HG03565 (cell line): ENCODE measurements around the gene ZNF35.
"Not testable (repeated sequence)": the region's sequence is repeated elsewhere in the genome, so short reads cannot be mapped to it uniquely, and the experiment has no call there.

Experiments used
- ATAC-seq: cut with Tn5 transposase; IDR thresholded peaks from one replicate; pipeline ENCODE4 v1.9.1; 2021; ENCODE audit warnings: mild to moderate bottlenecking, moderate library complexity; ENCODE audit not compliant: unreplicated experiment

ZNF35 gene

GRCh38 chr3:44648564-44649229, at the start of gene ZNF35:
Gene ZNF35 (plus strand): TSS chr3:44648732. CDS start chr3:44651068, 2,336 bp downstream.
- ATAC-seq = peak; percentile 87

- ATAC-seq = no peak
Observed at GRCh38 chr3:44601749-44602148, 46.8 kb upstream of the ZNF35 start.

DNA sequence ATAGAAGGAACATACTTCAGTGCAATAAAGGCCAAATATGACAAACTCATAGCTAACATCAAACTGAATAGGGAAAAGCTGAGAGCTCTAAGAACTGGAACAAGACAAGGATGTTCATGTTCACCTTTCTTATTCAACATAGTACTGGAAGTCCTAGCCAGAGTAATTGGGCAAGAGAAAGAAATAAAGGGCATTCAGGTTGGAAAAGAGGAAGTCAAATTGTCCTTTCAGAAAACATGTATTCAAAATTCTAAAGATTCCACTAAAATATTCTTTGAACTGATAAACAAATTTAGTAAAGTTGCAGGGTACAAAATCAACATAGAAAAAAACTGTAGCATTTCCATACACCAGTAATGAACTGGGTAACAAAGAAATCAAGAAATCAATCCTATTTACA, 35.9 kb upstream of the ZNF35 start:
- no peak for ATAC-seq

- ATAC-seq = peak; percentile 76
Observed at GRCh38 chr3:44624749-44625480, 23.6 kb upstream of the ZNF35 start, which contains the start of gene ZNF197. Gene ZNF197 (plus strand): TSS chr3:44625036. CDS start chr3:44629155, 4,119 bp downstream.

GRCh38 chr3:44628716-44629115, 19.8 kb upstream of the ZNF35 start:
- no peak for ATAC-seq

GRCh38 chr3:44632193-44632592, 16.3 kb upstream of the ZNF35 start:
- ATAC-seq = no peak

DNA sequence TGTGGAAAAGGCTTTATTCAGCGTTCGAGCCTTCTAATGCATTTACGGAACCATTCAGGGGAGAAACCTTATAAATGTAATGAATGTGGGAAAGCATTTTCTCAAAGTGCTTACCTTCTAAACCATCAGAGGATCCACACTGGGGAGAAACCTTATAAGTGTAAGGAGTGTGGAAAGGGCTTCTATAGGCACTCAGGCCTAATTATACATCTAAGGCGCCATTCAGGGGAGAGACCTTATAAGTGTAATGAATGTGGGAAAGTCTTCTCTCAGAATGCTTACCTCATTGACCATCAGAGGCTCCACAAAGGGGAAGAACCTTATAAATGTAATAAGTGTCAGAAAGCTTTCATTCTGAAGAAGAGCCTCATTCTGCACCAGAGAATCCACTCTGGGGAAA, 6.2 kb upstream of the ZNF35 start:
- no peak for ATAC-seq

DNA sequence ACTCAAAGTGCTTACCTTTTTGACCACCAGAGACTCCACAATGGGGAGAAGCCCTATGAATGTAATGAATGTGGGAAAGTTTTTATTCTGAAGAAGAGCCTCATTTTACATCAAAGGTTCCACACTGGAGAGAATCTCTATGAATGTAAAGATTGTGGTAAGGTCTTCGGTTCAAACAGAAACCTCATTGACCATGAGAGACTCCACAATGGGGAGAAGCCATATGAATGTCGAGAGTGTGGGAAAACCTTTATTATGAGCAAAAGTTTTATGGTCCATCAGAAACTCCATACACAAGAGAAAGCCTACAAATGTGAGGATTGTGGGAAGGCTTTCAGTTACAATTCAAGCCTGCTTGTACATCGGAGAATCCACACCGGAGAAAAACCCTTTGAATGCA, 5.5 kb upstream of the ZNF35 start:
- no peak for ATAC-seq

DNA sequence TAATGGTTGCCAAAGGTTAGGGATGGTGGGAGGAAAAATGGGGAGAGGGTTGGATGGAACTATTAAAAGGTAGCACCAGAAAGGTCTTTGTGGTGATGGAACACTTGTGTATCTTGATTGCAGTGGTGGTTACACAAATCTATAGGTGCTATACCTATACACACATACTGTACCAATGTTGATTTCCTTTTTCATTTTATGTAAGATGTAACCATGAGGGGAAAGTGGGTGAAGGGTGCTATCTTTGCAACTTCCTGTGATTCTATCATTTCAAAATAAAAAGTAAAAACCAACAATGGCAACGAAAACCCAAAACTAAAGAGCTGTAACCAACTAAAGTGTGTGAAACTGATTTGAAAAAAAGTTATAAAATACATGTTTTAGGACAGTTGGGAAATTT, 761 bp upstream of the ZNF35 start:
- ATAC-seq = no peak

DNA sequence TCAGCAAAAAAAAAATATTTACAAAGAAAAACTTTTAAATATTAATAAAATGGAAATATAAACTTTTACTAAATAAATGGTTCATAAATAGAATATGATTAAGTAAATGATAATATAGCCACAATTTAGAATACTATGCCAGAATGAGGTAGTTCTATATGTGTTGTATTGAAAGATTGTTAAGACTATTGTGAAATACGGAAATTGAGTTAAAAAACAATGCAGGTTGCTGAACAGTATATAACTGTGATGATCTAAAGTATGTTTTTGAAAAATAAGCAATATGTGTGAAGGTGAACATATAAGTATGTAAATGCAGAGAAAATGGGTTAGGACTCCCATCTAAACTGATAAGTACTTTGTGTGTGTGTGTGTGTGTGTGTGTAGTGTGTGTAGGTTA, 1.2 kb downstream of the ZNF35 start:
- ATAC-seq = no peak

- ATAC-seq = no peak
Observed at GRCh38 chr3:44654039-44654438, 5.5 kb downstream of the ZNF35 start.

DNA sequence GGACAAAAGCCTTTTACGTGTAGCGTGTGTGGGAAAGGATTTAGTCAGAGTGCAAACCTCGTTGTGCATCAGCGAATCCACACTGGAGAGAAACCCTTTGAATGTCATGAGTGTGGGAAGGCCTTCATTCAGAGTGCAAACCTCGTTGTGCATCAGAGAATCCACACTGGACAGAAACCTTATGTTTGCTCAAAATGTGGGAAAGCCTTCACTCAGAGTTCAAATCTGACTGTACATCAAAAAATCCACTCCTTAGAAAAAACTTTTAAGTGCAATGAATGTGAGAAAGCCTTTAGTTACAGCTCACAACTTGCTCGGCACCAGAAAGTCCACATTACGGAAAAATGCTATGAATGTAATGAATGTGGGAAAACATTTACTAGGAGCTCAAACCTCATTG, 10.5 kb downstream of the ZNF35 start:
- no peak for ATAC-seq

DNA sequence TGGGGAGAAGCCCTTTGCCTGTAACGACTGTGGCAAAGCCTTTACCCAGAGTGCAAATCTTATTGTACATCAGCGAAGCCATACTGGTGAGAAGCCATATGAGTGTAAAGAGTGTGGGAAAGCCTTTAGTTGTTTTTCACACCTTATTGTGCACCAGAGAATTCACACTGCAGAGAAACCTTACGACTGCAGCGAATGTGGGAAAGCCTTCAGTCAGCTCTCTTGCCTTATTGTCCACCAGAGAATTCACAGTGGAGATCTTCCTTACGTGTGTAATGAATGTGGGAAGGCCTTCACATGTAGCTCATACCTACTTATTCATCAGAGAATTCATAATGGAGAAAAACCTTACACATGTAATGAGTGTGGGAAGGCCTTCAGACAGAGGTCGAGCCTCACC, 10.9 kb downstream of the ZNF35 start:
- no peak for ATAC-seq

- no peak for ATAC-seq
Observed at GRCh38 chr3:44661189-44661588, 12.7 kb downstream of the ZNF35 start.

DNA sequence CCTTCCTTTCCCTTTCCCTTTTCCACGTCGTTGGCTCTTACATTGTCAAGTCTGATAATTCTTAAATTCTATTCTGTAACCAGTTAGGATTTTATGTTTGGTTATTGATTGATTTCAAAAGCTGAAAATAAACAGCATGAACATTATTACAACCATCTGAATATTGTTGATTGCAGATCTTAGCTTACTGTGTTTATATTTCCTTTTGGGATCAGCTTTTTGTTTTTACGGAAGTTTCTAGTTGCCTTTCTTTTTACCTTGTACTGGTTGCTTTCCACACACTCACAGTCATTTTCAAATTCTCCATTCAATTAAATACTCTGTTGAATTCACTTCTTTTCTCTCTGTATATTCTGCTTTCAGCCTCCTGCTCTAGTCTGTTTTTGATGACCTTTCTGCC, 16.6 kb downstream of the ZNF35 start:
- ATAC-seq = no peak

- no peak for ATAC-seq
Observed at GRCh38 chr3:44666346-44666745, 17.8 kb downstream of the ZNF35 start.

DNA sequence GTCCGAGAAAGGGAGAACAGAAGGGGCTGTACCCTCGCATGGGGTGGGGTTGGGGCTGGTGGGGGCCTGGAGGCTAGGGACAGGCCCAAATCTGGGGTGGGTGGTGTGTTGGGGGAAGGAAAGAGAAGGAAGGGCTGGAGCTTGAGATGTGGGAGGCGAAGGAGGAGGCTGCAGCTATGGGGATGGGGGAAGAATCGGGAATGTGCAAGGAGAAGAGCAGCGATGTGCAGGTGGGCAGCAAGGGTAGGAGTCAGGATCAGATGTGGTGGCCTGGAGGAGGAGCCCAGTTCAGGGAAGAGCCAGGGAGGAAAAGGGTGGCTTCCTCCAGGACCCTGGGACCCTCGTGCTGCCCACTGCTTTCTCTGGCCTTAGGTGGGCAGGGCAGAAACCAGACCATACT, 21.2 kb downstream of the ZNF35 start:
- ATAC-seq = no peak

DNA sequence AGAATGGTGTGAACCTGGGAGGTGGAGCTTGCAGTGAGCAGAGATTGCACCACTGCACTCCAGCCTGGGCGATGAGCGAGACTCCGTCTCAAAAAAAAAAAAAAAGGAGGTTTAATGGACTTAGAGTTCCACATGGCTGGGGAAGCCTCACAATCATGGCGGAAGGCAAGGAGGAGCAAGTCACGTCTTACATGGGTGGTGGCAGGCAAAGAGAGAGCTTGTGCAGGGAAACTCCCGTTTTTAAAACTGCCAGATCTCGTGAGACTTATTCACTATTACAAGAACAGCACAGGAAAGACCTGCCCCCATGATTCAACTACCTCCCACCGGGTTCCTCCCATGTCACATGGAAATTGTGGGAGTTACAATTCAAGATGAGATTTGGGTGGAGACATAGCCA, 24.9 kb downstream of the ZNF35 start:
- ATAC-seq = not testable (repeated sequence)

GRCh38 chr3:44674211-44674610, 25.7 kb downstream of the ZNF35 start:
- ATAC-seq = no peak

DNA sequence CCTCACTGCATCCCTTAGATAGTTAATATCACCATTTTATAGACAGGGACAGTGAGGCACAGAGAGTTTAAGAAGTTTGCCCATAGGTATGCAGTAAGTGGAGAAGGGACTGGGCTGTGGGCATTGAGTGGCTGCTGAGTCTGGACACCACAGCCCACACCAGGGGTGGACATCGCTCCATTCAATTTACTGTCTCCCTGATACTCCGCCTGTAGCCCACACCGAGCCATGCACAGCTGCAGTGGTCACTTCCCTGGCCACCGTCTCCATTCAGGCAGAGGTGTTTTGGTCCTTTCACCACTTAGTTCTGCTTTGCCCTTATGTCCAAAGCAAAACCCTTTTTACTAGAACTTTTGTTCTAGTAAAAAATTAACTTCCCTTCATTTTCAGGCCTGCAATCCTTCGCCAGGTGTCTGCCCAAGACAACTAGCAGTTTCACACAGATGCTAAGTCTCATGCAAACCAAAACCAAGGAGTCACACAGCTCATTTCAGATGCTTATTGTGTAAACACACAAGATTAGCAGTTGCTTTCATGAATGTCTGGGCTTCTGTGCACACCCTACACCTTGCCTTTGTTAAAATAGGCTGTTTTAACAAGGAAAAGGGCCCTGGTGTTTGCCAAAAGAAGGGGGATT, 30.1 kb downstream of the ZNF35 start:
- no peak for ATAC-seq

DNA sequence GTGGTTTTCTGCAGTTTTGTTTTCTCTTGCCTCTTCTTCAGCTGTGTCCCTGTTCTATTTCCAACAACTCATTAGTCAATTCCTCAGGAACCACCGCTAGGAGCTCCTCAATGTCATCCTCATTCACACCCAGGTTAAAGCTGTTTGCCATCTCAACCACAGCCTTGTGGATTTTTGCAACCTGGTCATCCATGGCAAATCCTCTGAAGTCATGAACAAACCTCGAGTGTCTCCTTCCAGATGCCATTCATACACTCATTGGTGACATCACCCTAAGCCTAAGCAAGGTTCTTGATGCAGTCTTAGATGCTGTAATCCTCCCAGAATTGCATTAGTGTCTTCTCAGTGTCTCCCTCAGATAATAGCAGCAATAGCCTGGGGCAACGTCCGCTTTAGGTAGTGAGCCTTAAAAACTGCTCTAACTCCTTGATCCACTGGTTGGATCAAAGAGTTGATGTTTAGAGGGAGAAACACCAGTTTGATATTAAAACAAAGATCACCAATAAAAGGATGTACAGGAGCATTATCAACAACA, 32.5 kb downstream of the ZNF35 start:
- no peak for ATAC-seq
